ENCODE results near the gene TNFRSF1B. TPM values are rescaled to one million over a fixed set of nuclear protein-coding genes. Genes with fewer than 3 reads are reported as not detected.
A peak's percentile ranks its signal among the peaks of the same experiment; 100 is the strongest.

Gene TNFRSF1B
- total RNA-seq, 6 experiments from 2014 or later, result 0.14 to 0.66 (median 0.33) TPM

DNA sequence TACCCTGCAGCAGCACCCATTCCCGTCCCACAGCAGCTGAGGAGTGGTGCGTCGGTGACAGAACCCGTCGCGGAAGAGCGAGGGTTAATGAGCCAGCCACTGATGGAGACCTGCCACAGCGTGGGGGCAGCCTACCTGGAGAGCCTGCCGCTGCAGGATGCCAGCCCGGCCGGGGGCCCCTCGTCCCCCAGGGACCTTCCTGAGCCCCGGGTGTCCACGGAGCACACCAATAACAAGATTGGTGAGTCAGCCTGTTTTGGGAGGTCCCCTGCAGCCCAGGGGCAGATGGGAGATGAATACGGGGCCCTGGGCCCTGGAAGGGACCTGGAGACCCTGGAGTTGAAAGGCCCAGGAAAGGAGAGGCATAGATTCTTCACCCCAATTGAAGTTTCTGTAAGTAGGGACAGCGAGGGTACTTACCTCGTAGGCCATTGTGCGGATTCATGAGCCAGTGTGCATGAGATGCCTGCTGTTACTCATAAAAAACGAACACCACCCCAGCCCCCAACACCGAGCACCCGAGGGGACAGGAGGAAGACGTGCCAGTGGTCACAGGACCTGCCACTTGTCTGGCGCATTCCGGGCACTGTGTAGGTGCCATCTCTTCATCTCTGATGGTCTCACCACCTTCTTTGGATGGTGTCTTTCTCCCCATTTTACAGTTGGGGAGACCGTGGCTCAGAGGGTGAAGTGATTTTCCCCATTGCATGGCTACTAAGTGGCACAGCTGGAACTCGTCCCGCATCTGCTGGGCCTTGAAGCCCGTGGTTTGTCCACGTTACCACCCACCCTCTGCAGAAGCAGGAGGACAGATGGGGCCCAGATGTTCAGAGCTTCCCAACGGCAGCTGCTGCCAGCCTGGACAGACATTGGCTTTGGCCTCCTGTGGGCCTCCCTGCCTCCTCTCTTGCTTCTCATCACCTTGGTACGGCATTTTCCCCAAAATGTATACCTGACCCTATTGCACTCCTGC is 28.3 kb upstream of the TNFRSF1B start:
- H3K4me1 Mint-ChIP-seq (ENCODE audit: low read depth), result peaks cover 7% of the 10 kb centered on the region
- no peak overlapping the region for H3K27ac Mint-ChIP-seq
- no peak overlapping the region for H3K4me3 Mint-ChIP-seq
- DNase-seq, result no peak
- H3K9me3 Mint-ChIP-seq, result no peaks in the 10 kb centered on the region
- no peaks in the 10 kb centered on the region; the same call in 1 of the 2 replicates for H3K27me3 Mint-ChIP-seq (ENCODE audit: insufficient read depth)
- H3K36me3 Mint-ChIP-seq (ENCODE audit: low read depth), result no peaks in the 10 kb centered on the region
- TF ChIP-seq, protein P1, sequence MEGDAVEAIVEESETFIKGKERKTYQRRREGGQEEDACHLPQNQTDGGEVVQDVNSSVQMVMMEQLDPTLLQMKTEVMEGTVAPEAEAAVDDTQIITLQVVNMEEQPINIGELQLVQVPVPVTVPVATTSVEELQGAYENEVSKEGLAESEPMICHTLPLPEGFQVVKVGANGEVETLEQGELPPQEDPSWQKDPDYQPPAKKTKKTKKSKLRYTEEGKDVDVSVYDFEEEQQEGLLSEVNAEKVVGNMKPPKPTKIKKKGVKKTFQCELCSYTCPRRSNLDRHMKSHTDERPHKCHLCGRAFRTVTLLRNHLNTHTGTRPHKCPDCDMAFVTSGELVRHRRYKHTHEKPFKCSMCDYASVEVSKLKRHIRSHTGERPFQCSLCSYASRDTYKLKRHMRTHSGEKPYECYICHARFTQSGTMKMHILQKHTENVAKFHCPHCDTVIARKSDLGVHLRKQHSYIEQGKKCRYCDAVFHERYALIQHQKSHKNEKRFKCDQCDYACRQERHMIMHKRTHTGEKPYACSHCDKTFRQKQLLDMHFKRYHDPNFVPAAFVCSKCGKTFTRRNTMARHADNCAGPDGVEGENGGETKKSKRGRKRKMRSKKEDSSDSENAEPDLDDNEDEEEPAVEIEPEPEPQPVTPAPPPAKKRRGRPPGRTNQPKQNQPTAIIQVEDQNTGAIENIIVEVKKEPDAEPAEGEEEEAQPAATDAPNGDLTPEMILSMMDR (IDR thresholded peaks at IDR 0.05), result no peak

DNA sequence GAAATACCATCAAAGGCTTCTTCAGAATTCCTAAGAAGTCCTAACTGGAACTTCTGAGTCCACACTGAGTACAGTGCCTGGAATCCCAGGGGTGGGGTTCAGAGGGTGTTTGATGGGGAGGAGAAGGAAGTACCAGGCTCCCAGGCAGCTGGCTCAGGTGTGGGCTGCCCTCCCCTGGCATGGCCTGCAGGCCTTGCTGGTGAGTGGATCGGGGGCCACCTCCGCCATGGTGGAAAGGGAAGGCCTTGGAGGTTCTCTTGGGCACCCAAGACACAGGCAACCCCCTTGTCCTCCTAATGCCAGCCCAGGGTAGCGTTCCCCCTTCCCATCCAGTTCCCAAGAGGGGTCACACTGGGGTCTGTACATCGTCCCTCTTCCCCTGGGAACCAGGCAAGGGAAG is 26.8 kb upstream of the TNFRSF1B start:
- TF ChIP-seq, protein P1 (IDR thresholded peaks at IDR 0.05), result no peak
- DNase-seq, result no peak
- H3K36me3 Mint-ChIP-seq (ENCODE audit: low read depth), result no peaks in the 10 kb centered on the region
- H3K9me3 Mint-ChIP-seq, result no peaks in the 10 kb centered on the region
- H3K27me3 Mint-ChIP-seq (ENCODE audit: insufficient read depth), result no peaks in the 10 kb centered on the region; the same call in 1 of the 2 replicates
- no peak overlapping the region for H3K4me3 Mint-ChIP-seq
- H3K4me1 Mint-ChIP-seq (ENCODE audit: low read depth), result peaks cover 16% of the 10 kb centered on the region
- no peak overlapping the region for H3K27ac Mint-ChIP-seq

DNA sequence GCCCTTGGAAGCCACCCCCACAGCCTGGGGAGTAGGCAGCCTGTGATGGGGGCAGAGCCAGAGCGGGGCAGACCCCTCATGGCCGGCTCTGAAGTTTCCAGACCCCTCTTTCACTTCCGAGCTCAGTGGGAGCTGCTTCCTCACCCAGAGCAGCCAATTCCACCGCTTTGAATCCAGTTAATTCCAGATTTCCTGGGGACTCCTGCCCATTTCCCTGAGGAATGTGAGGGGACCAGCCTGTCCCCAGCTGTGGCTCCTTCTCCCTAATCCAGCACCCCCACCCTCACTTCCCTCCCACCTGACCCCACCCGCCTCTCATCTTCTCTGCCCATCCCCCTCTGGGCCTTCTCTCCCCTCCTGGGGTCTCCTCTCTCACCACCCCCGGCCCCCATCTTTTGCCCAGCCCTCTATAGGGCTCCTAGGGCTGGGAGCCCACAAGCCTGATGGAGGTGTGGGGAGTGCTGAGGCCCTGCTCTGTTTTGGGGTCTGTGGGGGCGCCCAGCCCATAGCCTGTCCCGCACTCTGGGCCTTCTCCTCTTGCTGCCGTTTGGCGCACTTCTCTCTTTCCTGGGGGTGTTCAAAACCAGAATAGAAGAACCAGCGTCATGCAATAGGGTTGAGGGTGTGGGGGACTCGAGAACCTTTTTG is 26.2 kb upstream of the TNFRSF1B start:
- Mint-ChIP-seq H3K27ac (no peak overlapping the region), H3K4me1 (ENCODE audit: low read depth) (peaks cover 16% of the 10 kb centered on the region), H3K27me3 (ENCODE audit: insufficient read depth) (no peaks in the 10 kb centered on the region; the same call in 1 of the 2 replicates), H3K36me3 (ENCODE audit: low read depth) (no peaks in the 10 kb centered on the region), H3K9me3 (no peaks in the 10 kb centered on the region), H3K4me3 (no peak overlapping the region)
- DNase-seq, result no peak
- TF ChIP-seq, protein P1 (IDR thresholded peaks at IDR 0.05), result no peak

DNA sequence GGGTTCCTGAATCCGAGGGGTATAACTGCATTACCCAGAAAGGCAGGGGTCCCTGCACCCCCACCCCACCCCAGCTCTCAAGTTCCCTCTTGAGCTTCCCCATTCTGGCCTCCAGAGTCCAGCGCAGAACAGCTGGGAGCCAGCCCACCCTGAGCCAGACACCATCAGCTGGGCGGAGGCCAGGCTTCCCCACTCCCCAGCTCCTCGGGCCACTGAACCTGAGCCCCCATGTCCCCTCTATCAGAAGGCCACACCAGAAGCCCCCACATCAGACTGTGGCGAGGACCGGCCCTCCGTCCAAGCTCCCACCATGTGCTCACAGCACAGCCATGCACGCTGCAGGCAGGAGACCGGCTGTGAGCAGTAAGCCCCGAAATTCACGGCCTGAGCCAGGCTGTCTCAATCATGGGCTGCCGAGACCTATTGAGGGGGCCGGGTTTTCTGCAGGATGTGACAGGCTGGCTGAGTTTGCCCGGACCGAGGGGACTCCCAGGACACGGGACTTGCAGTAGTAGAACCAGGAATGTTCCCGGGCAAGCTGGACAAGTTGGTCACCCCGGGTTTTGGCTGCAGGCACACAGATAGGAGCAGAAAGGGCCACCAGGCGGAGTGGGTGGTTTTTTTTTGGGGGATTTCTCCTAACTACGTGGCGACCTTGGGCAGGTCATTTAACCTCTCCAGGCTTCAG is 25.5 kb upstream of the TNFRSF1B start:
- H3K27me3 Mint-ChIP-seq (ENCODE audit: insufficient read depth), result no peaks in the 10 kb centered on the region; the same call in 1 of the 2 replicates
- no peaks in the 10 kb centered on the region for H3K9me3 Mint-ChIP-seq
- H3K36me3 Mint-ChIP-seq (ENCODE audit: low read depth), result no peaks in the 10 kb centered on the region
- no peak overlapping the region for H3K4me3 Mint-ChIP-seq
- no peak for DNase-seq
- no peak overlapping the region for H3K27ac Mint-ChIP-seq
- TF ChIP-seq, protein P1 (IDR thresholded peaks at IDR 0.05), result no peak
- peaks cover 16% of the 10 kb centered on the region for H3K4me1 Mint-ChIP-seq (ENCODE audit: low read depth)

DNA sequence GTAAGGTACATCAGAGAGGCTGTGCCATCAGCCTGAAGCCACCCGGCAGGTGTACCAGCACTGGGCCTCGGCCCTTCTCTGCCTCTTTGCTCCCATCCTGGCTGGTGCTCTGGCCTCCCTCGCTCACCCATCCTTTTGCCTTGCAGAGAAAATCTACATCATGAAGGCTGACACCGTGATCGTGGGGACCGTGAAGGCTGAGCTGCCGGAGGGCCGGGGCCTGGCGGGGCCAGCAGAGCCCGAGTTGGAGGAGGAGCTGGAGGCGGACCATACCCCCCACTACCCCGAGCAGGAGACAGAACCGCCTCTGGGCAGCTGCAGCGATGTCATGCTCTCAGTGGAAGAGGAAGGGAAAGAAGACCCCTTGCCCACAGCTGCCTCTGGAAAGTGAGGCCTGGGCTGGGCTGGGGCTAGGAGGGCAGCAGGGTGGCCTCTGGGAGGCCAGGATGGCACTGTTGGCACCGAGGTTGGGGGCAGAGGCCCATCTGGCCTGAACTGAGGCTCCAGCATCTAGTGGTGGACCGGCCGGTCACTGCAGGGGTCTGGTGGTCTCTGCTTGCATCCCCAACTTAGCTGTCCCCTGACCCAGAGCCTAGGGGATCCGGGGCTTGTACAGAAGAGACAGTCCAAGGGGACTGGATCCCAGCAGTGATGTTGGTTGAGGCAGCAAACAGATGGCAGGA is 24.5 kb upstream of the TNFRSF1B start:
- no peak for DNase-seq
- peak overlapping the region; percentile 95 for H3K27ac Mint-ChIP-seq
- TF ChIP-seq, protein P1 (IDR thresholded peaks at IDR 0.05), result no peak
- peaks cover 22% of the 10 kb centered on the region for H3K4me1 Mint-ChIP-seq (ENCODE audit: low read depth)
- H3K4me3 Mint-ChIP-seq, result no peak overlapping the region
- no peaks in the 10 kb centered on the region; the same call in 1 of the 2 replicates for H3K27me3 Mint-ChIP-seq (ENCODE audit: insufficient read depth)
- no peaks in the 10 kb centered on the region for H3K9me3 Mint-ChIP-seq
- no peaks in the 10 kb centered on the region for H3K36me3 Mint-ChIP-seq (ENCODE audit: low read depth)

Measured in HFFc6 (cell line).